Fibroblast of the conjunctiva (primary cell): ENCODE results near the gene TOP2A.

Experiments used
- DNase-seq: peaks from one replicate; pipeline ENCODE4 v3.0.0-alpha.2; 2010; ENCODE audit warnings: low read depth

The TOP2A gene

GRCh38 chr17:40452216-40452787, 34.6 kb upstream of the TOP2A start:
- DNase-seq: peak; percentile 87

GRCh38 chr17:40451420-40451819, 33.7 kb upstream of the TOP2A start:
- peak; percentile 96 for DNase-seq

- DNase-seq: no peak
Measured at GRCh38 chr17:40450175-40450574, 32.5 kb upstream of the TOP2A start.

- DNase-seq: no peak
Measured at GRCh38 chr17:40448639-40449261, 31.1 kb upstream of the TOP2A start.

- DNase-seq: no peak
Measured at GRCh38 chr17:40448213-40448638, 30.5 kb upstream of the TOP2A start.

GRCh38 chr17:40447806-40448205, 30.1 kb upstream of the TOP2A start:
- DNase-seq: no peak

- no peak for DNase-seq
Measured at GRCh38 chr17:40447148-40447644, 29.5 kb upstream of the TOP2A start.

DNA sequence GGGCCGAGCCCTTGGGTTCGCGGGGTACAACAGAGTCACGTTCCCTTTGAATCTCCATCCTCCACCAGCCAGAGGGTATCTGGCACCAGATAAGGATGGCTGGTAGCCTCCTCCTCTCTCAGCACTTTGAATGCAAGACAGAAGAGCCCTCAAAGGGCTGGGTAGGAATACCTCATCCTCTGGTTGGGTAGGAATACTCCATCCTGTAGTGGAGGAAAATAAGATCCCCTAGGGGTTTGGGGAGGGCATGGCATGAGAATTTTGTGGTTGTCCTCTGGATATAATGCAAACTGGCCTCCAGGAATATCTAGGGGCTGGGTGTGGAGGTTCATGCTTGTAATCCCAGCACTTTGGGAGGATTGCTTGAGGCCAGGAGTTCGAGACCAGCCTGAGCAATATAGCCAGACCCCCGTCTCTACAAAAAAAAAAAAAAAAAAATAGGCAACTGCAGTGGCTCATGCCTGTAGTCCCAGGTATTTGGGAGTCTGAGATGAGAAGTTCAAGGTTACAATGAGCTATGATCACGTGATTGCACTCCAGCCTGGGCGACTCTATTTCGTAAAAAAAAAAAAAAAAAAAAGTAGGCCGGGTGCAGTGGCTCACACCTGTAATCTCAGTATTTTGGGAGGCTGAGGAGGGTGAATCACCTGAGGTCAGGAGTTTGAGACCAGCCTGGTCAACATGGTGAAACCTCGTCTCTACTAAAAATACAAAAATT, 28.2 kb upstream of the TOP2A start:
- no peak for DNase-seq

GRCh38 chr17:40443988-40444899, 26.5 kb upstream of the TOP2A start:
- DNase-seq: no peak

- no peak for DNase-seq
Measured at GRCh38 chr17:40443196-40443987, 25.7 kb upstream of the TOP2A start, which contains the start of gene IGFBP4. Gene IGFBP4, plus strand, starts transcription at chr17:40443450. Its CDS starts 286 bp downstream, at chr17:40443736.

DNA sequence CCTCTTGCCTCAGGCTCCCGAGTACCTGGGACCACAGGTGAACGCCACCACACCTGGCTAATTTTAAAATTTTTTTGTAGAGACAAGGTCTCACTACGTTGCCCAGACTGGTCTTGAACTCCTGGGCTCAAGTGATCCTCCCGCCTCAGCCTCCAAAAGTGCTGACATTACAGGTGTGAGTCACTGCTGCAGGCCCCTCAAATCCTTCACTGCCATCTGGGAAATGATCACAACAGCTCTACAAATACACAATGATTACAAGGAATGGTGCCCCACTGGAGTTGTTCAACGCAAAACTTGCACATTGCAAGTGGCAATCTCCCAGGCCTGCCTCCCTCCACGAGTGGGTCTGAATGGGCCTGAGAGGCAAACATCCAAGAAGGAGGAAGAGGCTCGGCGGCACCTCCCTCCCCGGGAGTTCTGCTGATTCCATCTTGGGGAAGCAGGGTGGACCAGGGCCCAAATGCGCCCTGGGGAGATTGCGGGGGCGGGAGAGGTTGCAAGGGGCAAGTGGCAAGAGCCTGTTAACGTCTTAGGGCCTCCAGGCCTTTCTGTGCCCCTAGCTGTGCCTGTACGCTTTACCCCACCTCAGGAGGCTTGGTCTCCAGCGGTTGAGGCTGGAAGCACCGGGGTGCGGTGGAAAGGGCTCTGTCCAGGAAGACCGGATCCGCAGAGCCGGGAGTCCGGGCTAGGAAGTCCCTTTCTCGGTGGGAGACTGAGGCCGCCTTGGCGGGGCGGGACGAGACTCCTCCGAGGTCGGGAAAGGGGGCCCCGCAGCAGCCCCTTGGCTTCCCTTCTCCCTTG, 24.9 kb upstream of the TOP2A start:
- DNase-seq: no peak

DNA sequence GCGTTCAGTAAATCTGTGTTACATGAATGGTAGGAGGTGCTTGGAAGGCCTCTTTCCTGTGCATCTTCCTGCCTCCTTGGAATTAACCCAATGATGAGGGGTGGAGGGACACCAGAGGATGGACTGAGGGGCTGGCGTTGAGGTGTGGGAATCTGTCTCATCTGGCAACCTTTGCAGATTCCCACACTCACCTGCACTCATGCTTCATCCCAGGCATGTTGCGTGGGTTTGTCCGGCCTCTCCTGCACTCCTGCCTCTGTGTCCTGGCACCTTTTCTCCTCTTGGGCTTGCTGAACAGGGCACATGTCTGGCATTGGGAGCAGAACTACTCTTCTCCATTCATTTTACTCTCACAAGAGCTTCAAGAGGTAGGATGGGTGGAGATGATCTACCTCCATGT, 22.5 kb upstream of the TOP2A start:
- DNase-seq: no peak

DNA sequence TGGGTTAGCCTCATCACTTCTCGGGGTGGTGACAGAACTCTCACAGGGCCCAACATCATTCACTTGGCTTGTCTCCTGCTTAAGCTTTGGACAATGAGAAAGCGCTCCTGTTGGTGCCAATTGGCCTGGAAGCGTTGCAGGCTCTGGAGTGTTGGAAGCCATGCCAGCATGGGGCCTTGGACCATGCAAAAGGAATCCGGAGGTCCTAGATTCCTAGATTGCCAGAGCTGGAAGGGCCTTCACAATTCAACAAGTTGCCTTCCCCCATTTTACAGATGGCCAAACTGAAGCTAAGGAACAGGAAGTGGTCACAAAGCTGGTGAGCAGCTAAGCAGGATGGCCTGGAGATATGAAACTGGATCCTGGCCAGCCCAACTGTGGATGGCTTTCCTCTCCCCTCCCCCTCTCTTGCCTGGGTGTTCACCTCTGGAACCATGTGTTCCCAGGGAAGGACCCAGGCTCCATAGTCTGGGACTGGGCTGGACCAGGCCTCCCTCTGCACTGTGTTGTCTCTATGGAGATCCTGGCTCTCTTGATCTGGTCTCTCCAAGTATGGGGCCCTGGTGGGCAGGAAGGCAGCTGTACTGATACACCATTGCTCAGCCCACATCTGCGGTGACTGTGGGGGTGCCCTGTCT, 19.5 kb upstream of the TOP2A start:
- no peak for DNase-seq

GRCh38 chr17:40436636-40437035, 18.9 kb upstream of the TOP2A start:
- no peak for DNase-seq

DNA sequence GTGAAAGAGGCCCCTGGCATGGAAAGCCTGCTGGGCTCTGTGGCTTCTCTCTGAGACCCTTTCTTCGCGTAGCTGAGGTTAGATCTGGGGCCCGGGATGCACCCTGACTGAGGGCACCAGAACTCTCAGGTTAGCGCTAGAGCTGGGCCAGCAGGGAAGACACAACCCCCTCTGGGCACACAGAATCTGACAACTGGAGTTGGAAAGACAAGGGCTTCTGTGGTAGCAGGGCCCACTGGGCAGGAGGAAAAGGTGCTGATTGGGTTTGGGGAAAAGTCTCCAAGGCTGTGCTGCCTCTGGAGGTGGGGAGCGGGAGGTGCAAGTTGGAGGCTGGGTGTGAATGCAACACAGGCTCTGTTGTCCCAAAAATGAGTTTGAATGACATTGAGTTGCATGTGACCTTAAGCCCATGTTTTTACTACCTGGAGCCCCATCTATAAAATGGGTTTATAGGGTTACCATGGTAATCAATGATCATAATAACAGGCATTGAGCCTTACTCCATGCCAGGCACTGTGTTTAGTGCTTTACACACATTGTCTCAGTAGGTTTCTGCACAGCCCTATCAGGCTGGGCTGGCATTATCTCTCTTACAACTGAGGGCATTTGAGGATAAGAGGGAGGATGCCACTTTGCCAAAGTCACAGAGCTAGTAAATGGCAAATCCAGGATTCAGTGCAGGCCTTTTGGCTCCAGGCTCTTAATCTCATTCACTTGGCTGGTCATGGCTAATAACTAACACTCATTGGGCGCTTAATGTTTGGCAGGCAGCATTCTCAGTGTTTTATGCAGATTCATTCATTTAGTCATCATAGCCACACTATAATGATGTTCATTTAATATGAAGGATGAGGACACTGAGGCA, 16.1 kb upstream of the TOP2A start:
- no peak for DNase-seq

- no peak for DNase-seq
Measured at GRCh38 chr17:40432864-40433528, 15.3 kb upstream of the TOP2A start.

GRCh38 chr17:40431231-40431602, 13.5 kb upstream of the TOP2A start:
- no peak for DNase-seq
